Coronary artery (tissue), 2 donors: ENCODE results near the gene ELAVL1.

Experiments used
- DNase-seq: peaks from one replicate; pipeline ENCODE4 v3.0.0-alpha.2; 2017; ENCODE audit warnings: low spot score
- H3K27ac ChIP-seq, 2 donors: fragments of 200-600 bp; sonication (generic); one replicate each; pipeline ENCODE4 v1.5.1; 2016 to 2019
- H3K4me3 ChIP-seq: fragments of 200-600 bp; sonication (generic); 2 replicates; pipeline ENCODE4 v1.5.1; 2016; ENCODE audit warnings: mild to moderate bottlenecking, moderate library complexity
- TF ChIP-seq, protein P1 (sequence below): fragments of 200-600 bp; sonication (generic); IDR thresholded peaks from one replicate; pipeline ENCODE4 v1.5.1; 2019; ENCODE audit warnings: antibody characterized with exemption

Gene ELAVL1

DNA sequence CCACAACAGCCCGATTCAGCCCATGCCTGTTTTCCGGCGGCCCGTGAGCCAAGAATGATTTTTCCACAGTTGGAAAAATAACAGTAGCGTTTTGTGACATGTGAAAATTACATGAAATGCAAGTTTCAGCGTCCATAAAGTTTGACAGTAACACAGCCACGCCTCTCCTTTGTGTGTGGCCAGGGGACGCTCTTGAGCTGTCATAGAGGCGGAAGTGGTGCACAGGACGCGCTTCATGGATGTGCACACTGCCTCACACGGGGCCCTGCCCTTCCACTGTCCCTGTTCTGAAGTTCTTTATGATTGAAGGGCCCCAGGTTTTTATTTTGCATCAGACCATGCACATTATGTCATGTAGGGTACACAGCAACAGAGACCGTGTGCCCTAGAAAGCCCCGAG, 12.4 kb upstream of the ELAVL1 start:
- TF ChIP-seq, protein P1, sequence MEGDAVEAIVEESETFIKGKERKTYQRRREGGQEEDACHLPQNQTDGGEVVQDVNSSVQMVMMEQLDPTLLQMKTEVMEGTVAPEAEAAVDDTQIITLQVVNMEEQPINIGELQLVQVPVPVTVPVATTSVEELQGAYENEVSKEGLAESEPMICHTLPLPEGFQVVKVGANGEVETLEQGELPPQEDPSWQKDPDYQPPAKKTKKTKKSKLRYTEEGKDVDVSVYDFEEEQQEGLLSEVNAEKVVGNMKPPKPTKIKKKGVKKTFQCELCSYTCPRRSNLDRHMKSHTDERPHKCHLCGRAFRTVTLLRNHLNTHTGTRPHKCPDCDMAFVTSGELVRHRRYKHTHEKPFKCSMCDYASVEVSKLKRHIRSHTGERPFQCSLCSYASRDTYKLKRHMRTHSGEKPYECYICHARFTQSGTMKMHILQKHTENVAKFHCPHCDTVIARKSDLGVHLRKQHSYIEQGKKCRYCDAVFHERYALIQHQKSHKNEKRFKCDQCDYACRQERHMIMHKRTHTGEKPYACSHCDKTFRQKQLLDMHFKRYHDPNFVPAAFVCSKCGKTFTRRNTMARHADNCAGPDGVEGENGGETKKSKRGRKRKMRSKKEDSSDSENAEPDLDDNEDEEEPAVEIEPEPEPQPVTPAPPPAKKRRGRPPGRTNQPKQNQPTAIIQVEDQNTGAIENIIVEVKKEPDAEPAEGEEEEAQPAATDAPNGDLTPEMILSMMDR, result no peak
- DNase-seq, result no peak
- H3K27ac ChIP-seq, result no peak overlapping the region
- H3K4me3 ChIP-seq, result no peak overlapping the region

DNA sequence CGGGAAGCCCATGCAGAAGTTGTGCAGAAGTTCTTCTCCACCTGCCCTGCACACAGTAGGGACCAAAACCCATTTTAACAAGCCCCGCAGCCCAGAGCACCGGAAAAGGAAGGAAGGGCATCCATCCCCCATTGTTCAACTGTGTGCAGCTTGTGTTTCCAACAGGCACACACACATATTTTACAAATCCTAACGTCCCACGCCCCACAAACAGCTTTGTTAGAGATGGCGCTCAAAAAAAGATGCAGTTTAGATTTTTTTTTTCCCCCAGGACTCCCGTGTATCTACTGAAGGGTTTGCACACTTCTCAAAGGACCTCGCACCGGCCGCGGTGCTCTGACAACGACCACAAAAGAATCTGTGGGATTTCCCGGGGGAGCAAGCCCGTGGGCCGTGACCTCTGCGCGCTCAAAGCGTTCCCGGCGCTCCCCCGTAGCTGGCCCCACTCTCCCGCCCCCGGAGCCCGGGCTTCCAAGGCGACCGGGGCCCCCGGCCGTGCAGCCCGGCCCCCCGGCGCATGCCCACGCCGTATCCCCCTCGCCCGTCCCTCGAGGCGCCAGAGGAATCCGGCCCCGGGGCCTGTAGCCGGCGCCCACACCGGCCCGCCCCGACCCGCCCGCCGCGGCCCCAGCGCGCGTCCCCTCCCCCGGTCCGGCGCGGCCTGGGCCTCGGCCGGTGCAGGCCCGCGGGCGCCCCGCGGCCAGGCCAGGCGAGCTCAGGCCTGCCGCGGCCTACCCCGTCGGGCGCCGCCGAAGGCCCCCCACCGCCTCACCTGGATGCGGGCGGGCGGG, 523 bp downstream of the ELAVL1 start:
- peak overlapping the region in 1 of 2 donors; percentile 89 for H3K27ac ChIP-seq
- TF ChIP-seq, protein P1, result no peak
- peak overlapping the region; percentile 84 for H3K4me3 ChIP-seq
- no peak for DNase-seq

DNA sequence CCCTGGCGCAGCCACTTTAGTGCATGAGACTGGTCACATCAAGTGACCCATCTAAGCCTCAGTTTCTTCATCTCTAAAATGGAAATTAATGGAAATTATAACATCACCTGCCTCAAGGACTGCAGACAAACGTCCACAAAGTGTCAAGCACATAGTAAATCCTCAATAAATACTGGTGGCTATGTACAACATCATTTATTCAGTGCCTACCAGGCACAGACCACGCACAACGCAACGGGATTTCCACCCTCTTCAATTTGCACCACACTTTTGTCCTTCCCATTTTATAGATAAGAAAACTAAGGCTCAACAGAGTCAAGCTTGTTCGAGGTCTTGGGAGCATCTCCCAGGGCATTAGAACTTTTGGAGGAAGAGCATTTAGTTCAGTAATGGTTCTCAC, 1.4 kb downstream of the ELAVL1 start:
- TF ChIP-seq, protein P1, result no peak
- DNase-seq, result no peak
- peak overlapping the region; percentile 84 for H3K4me3 ChIP-seq
- H3K27ac ChIP-seq, result no peak overlapping the region

DNA sequence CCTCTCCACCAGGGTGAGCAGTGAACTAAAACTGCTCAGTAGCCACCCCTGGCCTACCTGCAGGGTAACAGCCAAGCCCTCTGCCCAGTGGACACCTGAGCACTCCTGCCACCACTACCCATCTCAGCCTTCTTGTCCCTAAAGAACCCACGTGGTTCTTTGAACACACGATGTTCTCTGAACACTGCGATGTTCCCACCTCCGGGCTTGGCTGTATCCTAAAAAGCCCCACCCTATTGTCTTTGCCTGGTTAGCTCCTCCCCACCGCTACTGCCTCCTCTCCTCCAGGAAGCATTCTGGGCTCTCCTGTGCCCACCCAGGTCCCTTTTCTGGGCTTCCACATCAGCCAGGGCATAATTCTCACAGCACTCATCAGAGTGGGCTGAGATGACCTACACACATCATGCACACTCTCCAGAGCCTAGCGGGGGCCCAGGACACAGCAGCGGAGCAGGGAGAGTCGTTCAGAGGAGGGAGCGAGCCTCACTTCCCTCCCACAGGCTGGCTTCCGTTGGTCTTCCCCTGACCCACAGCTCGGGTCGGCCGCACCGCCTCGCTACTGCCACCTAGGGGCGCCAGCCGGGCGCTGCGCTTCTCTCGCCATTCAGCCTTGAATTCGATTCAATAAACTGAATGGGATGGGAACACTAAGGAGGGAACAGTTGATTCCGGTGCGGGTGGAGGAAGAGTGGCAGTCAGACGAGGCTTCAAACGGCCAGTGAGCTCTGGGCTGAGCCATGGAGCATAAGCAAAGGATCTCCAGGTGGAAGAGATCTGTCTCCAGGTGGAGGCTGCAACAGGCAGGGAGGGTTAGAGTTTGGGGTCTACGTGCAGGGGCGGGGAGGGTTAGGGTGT, 3.2 kb downstream of the ELAVL1 start:
- TF ChIP-seq, protein P1, result peak; percentile 98
- Histone ChIP-seq H3K4me3 (peak overlapping the region; percentile 67), H3K27ac (peak overlapping the region; percentile 51 to 79)
- peak; percentile 84 for DNase-seq

DNA sequence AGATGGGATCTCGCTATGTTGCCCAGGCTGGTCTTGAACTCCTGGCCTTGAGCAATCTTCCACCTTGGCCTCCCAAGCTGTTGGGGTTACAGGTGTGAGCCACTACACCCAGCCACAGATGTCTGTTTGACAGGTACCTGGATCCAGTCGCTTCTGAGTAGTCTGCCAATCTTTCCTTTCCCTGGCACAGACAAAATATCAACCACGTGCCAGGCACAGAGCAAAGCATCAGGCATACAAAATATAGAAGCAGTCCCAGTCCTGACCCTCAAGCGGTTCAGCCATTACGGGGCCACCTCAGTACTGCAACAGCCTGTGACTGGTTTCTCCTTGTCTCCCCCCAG, 3.8 kb downstream of the ELAVL1 start:
- Histone ChIP-seq H3K27ac (peak overlapping the region; percentile 51 to 79), H3K4me3 (peak overlapping the region; percentile 67)
- no peak for DNase-seq
- TF ChIP-seq, protein P1, result no peak

DNA sequence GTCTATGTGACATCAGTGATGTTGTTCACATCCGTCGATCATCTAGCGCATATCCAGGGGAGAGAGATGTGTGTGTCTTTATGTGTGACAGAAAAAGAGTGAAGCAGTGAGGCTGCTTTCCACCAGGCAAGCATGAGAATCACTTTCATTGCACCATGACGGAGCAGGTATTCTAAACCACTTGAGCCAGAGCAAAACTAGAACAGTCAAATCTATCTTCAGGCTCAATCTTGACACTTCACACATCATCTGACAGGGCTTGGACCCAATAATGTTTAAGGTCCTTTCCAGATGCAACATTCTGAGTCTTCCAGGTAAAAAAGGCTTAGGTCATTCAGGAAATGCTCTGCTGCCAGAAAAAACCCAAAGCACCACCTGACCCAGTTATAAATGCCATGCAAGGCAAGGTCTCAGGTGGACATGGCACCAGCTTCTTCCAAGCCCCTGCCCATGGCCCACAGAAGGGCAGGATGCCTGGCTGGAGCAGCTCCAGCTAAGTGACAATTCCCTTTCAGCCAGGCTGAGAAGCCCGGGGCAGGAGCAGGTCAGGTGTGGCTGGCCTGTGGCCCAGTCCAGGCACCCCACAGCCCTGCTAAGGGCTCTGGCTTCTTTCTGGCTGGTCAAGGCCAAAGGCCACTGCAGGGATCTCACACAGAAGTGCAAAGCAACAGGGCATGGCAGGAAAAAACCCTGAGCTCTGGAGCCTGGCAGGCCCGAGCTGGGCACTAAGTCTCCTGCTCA, 5.0 kb downstream of the ELAVL1 start:
- no peak for DNase-seq
- TF ChIP-seq, protein P1, result no peak
- Histone ChIP-seq H3K27ac (no peak overlapping the region), H3K4me3 (no peak overlapping the region)
